H1 (cell line): Measurements from ENCODE around the gene CTNND2. TPM values are rescaled to one million over a fixed set of nuclear protein-coding genes. Genes with fewer than 3 reads are reported as not detected.

Experiments
- CTCF ChIA-PET: fragments of 300-600 bp; sonication (Branson Sonifier 250); formaldehyde crosslinking; loops from one replicate; lab custom pipeline; 2021; ENCODE audit not compliant: partially characterized antibody; lab: Charles Lee
- POLR2A ChIA-PET: fragments of 300-600 bp; sonication (Branson Sonifier 250); formaldehyde crosslinking; loops from one replicate; lab custom pipeline; 2021; ENCODE audit warnings: inconsistent platforms; ENCODE audit not compliant: partially characterized antibody; lab: Charles Lee
- DNase-seq, 2 experiments: peaks; one replicate each; pipeline versions ENCODE4 v3.0.0 to v3.0.0-alpha.2; 2010 to 2022; ENCODE audit warnings: low spot score in 2 of 2, low read depth in 1 of 2, mixed read lengths in 1 of 2
- FAIRE-seq: peaks from 2 replicates; lab custom pipeline; 2011; peaks lifted over from hg19 to GRCh38; lab: Jason Lieb, UNC
- H2AFZ ChIP-seq: 2 replicates; pipeline ENCODE4 v1.8.1; 2012; ENCODE audit warnings: low read length, inconsistent platforms
- H2AK5ac ChIP-seq: 2 replicates; pipeline ENCODE4 v1.6.1; 2013; ENCODE audit warnings: low read depth, low read length
- H2BK120ac ChIP-seq: replicated peaks from 2 replicates; pipeline ENCODE3; 2013; ENCODE audit warnings: low read depth, low read length, inconsistent platforms
- H2BK12ac ChIP-seq: 2 replicates; pipeline ENCODE4 v1.6.1; 2013; ENCODE audit warnings: low read depth, low read length
- H2BK15ac ChIP-seq: 2 replicates; pipeline ENCODE4 v1.6.1; 2013; ENCODE audit warnings: low read length
- H2BK20ac ChIP-seq: 2 replicates; pipeline ENCODE4 v1.6.1; 2013; ENCODE audit warnings: low read length
- H2BK5ac ChIP-seq: 2 replicates; pipeline ENCODE4 v1.6.1; 2013; ENCODE audit warnings: low read depth, low read length
- H3K14ac ChIP-seq: 2 replicates; pipeline ENCODE4 v1.6.1; 2013; ENCODE audit warnings: inconsistent platforms; ENCODE audit not compliant: insufficient read length
- H3K18ac ChIP-seq: 2 replicates; pipeline ENCODE4 v1.6.1; 2013; ENCODE audit warnings: low read length; ENCODE audit errors: extremely low read depth
- H3K23ac ChIP-seq: 2 replicates; pipeline ENCODE4 v1.6.1; 2013; ENCODE audit warnings: inconsistent platforms; ENCODE audit not compliant: insufficient read length
- H3K23me2 ChIP-seq: 2 replicates; pipeline ENCODE4 v1.6.1; 2013; ENCODE audit warnings: low read depth, low read length
- H3K27ac ChIP-seq: 2 replicates; pipeline ENCODE4 v1.6.1; 2011; ENCODE audit warnings: low read depth, low read length, inconsistent platforms
- H3K27me3 ChIP-seq, 4 experiments: replicated peaks in 1 of 4; 1 replicate in 1 of 4; 2 replicates in 3 of 4; pipeline versions ENCODE4 v1.6.1 to v1.8.1; 2011 to 2013; ENCODE audit warnings: low read length in 3 of 4, mild to moderate bottlenecking in 3 of 4, inconsistent platforms in 2 of 4, mixed read lengths in 2 of 4, moderate library complexity in 1 of 4; ENCODE audit not compliant: control insufficient read depth in 3 of 4, insufficient read depth in 3 of 4; ENCODE audit errors: extremely low read depth in 1 of 4
- H3K36me3 ChIP-seq, 4 experiments: 2 replicates each; pipeline versions ENCODE4 v1.6.1 to v1.8.1; 2011 to 2013; ENCODE audit warnings: mild to moderate bottlenecking in 4 of 4, low read length in 3 of 4, moderate library complexity in 2 of 4, control low read depth in 1 of 4, inconsistent platforms in 1 of 4; ENCODE audit not compliant: insufficient read depth in 4 of 4, control insufficient read depth in 2 of 4
- H3K4ac ChIP-seq: replicated peaks from 2 replicates; pipeline ENCODE3; 2013; ENCODE audit warnings: low read length, low read depth, mixed read lengths, inconsistent platforms; ENCODE audit not compliant: insufficient read length
- H3K4me1 ChIP-seq, 4 experiments: replicated peaks in 1 of 4; 1 replicate in 1 of 4; 2 replicates in 3 of 4; pipeline versions ENCODE4 v1.6.1 to v1.8.1; 2011 to 2013; ENCODE audit warnings: low read length in 3 of 4, inconsistent platforms in 2 of 4, mixed read lengths in 1 of 4; ENCODE audit not compliant: insufficient read depth in 4 of 4, control insufficient read depth in 3 of 4
- H3K4me2 ChIP-seq, 2 experiments: 2 replicates each; pipeline versions ENCODE4 v1.6.1 to v1.8.1; 2011 to 2013; ENCODE audit warnings: low read depth in 2 of 2, low read length in 2 of 2, control low read depth in 1 of 2, inconsistent platforms in 1 of 2, mild to moderate bottlenecking in 1 of 2; ENCODE audit not compliant: insufficient read depth in 1 of 2
- H3K4me3 ChIP-seq, 4 experiments: fragments of 200-600, 300-600 bp in 1 of 4; sonication (generic), shearing (Covaris generic), sonication (Bioruptor Twin) in 1 of 4; 2 replicates each; pipeline versions ENCODE4 v1.5.1 to v1.8.1; 2011 to 2016; ENCODE audit warnings: low read length in 4 of 4, low read depth in 3 of 4, control low read depth in 2 of 4, inconsistent platforms in 2 of 4, mild to moderate bottlenecking in 2 of 4, mixed read lengths in 1 of 4, moderate library complexity in 1 of 4; ENCODE audit not compliant: insufficient read depth in 2 of 4; ENCODE audit errors: extremely low read depth in 1 of 4
- H3K56ac ChIP-seq: replicated peaks from 2 replicates; pipeline ENCODE3; 2013; ENCODE audit warnings: low read depth, mild to moderate bottlenecking, mixed read lengths, low read length, inconsistent platforms; ENCODE audit not compliant: insufficient read length
- H3K79me1 ChIP-seq: 2 replicates; pipeline ENCODE4 v1.6.1; 2013; ENCODE audit warnings: low read depth, low read length, control low read depth
- H3K79me2 ChIP-seq, 2 experiments: 2 replicates each; pipeline versions ENCODE4 v1.6.1 to v1.8.1; 2012 to 2013; ENCODE audit warnings: low read length in 2 of 2, mild to moderate bottlenecking in 2 of 2, inconsistent platforms in 1 of 2; ENCODE audit not compliant: insufficient read depth in 2 of 2, control insufficient read depth in 1 of 2
- H3K9ac ChIP-seq, 4 experiments: replicated peaks in 1 of 4; 1 replicate in 1 of 4; 2 replicates in 3 of 4; pipeline versions ENCODE4 v1.6.1 to v1.8.1; 2011 to 2013; ENCODE audit warnings: low read depth in 3 of 4, low read length in 3 of 4, control low read depth in 2 of 4, mild to moderate bottlenecking in 2 of 4, moderate library complexity in 2 of 4, inconsistent platforms in 1 of 4; ENCODE audit errors: extremely low read depth in 1 of 4
- H3K9me3 ChIP-seq, 2 experiments: 2 replicates each; pipeline versions ENCODE4 v1.6.1 to v1.8.1; 2012 to 2013; ENCODE audit warnings: mild to moderate bottlenecking in 2 of 2, moderate library complexity in 2 of 2, control low read depth in 1 of 2, inconsistent platforms in 1 of 2, low read depth in 1 of 2, low read length in 1 of 2, mixed read lengths in 1 of 2; ENCODE audit not compliant: insufficient read depth in 2 of 2
- H4K20me1 ChIP-seq, 2 experiments: replicated peaks in 1 of 2; 2 replicates each; pipeline versions ENCODE3 to v1.8.1; 2011 to 2013; ENCODE audit warnings: inconsistent platforms in 2 of 2, low read length in 2 of 2, mild to moderate bottlenecking in 1 of 2; ENCODE audit not compliant: insufficient read depth in 2 of 2, control insufficient read depth in 1 of 2
- H4K5ac ChIP-seq: 2 replicates; pipeline ENCODE4 v1.6.1; 2013; ENCODE audit warnings: low read length, low read depth, mixed read lengths, inconsistent platforms; ENCODE audit not compliant: insufficient read length
- H4K8ac ChIP-seq: 2 replicates; pipeline ENCODE4 v1.8.0; 2013; ENCODE audit warnings: mild to moderate bottlenecking, moderate library complexity, low read length, inconsistent platforms; ENCODE audit not compliant: insufficient read depth; ENCODE audit errors: extremely low read depth
- H4K91ac ChIP-seq: replicated peaks from 2 replicates; pipeline ENCODE3; 2013; ENCODE audit warnings: low read length, mixed read lengths, inconsistent platforms; ENCODE audit not compliant: insufficient read length
- EP300 ChIP-seq, 2 experiments: IDR thresholded peaks; 1 replicate in 1 of 2; 2 replicates in 1 of 2; pipeline ENCODE4 v1.6.1; 2011 to 2012; ENCODE audit warnings: low read depth in 2 of 2, low read length in 2 of 2, mild to moderate bottlenecking in 2 of 2, borderline replicate concordance in 1 of 2, inconsistent platforms in 1 of 2, moderate library complexity in 1 of 2
- HDAC2 ChIP-seq, 2 experiments: fragments of 300-600 bp in 1 of 2; sonication (generic) in 1 of 2; IDR thresholded peaks; 2 replicates each; pipeline ENCODE4 v1.6.1; 2011 to 2012; ENCODE audit warnings: low read depth in 2 of 2, low read length in 2 of 2, mild to moderate bottlenecking in 2 of 2, moderate library complexity in 2 of 2, borderline replicate concordance in 1 of 2, inconsistent platforms in 1 of 2
- JUN ChIP-seq: IDR thresholded peaks from 2 replicates; pipeline ENCODE4 v1.6.1; 2011; ENCODE audit warnings: low read depth, mild to moderate bottlenecking, improper control_type of control experiment, low read length
- KDM5A ChIP-seq: fragments of 200-600 bp; IDR thresholded peaks from 2 replicates; pipeline ENCODE4 v1.7.1; 2012; ENCODE audit warnings: mild to moderate bottlenecking, low read length, inconsistent platforms, mixed read lengths
- POU5F1 ChIP-seq: IDR thresholded peaks from 2 replicates; pipeline ENCODE4 v1.6.1; 2011; ENCODE audit warnings: low read depth, mild to moderate bottlenecking, low read length, moderate library complexity
- SP2 ChIP-seq: IDR thresholded peaks from 2 replicates; pipeline ENCODE4 v1.6.1; 2012; ENCODE audit warnings: mild to moderate bottlenecking, low read length, inconsistent platforms
- WGBS, 2 experiments: shearing (Covaris generic) in 1 of 2; methylation state at CpG; one replicate each; pipeline versions ENCODE4 v1.1.6 to v1.1.7; 2013 to 2015; ENCODE audit warnings: low lambda C conversion rate in 2 of 2, mixed read lengths in 2 of 2, inconsistent platforms in 1 of 2, low coverage in 1 of 2, missing lambda C conversion rate in 1 of 2; ENCODE audit not compliant: insufficient replicate concordance in 2 of 2, insufficient coverage in 1 of 2, insufficient read length in 1 of 2; ENCODE audit errors: extremely low coverage in 1 of 2, missing lambda C conversion rate in 1 of 2; 5-methylcytosine and 5-hydroxymethylcytosine counted together
- polyA plus RNA-seq, 7 experiments: library from polyadenylated mRNA; depleted of rRNA in 3 of 7; stranded (reverse) in 5 of 7; unstranded in 2 of 7; fragments of >200 nt in 5 of 7; fragments of 200-250 nt in 2 of 7; gene quantifications; 1 replicate in 5 of 7; 2 replicates in 1 of 7; 4 replicates in 1 of 7; pipeline versions ENCODE4 v1.2.1 to v1.2.3, GENCODE V29; 2011 to 2013; ENCODE audit warnings: missing spikeins in 2 of 7, mixed read lengths in 2 of 7
- total RNA-seq: library from RNA; stranded (reverse); fragmentation: NEBNext Ultra II Directional; extraction: Animal tissue kit (Norgen Biotek cat#: 25700); gene quantifications from 2 replicates; pipeline ENCODE4 v1.2.1, GENCODE V29; 2021
- TF ChIP-seq, protein P1 (sequence below): IDR thresholded peaks from 2 replicates; pipeline ENCODE4 v1.6.1; 2011; ENCODE audit warnings: low read length, improper control_type of control experiment
- TF ChIP-seq, protein P2 (sequence below), 3 experiments: IDR thresholded peaks; 1 replicate in 2 of 3; 2 replicates in 1 of 3; pipeline versions ENCODE4 v1.5.1 to v1.6.1; 2011; ENCODE audit warnings: low read length in 3 of 3, mild to moderate bottlenecking in 3 of 3, inconsistent platforms in 2 of 3, low read depth in 1 of 3, moderate library complexity in 1 of 3; ENCODE audit not compliant: insufficient read depth in 1 of 3; ENCODE audit errors: control extremely low read depth in 1 of 3

CTNND2 gene
- total and polyA plus RNA-seq, 2 of the 8 experiments (the other 6 are each of a cell fraction or from before 2014, with no cell fraction given): 7.4 to 14.2 TPM

DNA sequence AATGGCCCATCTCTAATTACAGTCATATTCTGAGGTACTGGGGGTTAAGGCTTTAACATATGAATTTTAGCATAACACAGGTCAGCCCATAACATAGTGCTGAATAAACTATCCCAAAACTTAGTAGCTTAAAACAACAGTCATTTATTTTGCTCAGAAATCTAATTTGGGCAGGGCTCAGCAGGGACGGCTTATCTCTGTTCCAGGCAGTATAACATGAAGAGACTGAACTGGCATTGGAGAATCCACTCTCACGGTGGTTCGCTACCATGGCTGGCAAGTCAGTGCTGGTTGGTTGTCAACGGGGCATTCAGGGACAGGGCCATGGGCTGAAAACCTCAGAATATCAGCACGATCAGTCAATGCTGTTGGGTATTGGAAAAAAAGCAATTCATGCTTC lies 622.4 kb downstream of the CTNND2 start:
- Histone ChIP-seq H3K23me2 (no peaks in the 10 kb centered on the region), H3K14ac (no peak overlapping the region), H3K27ac (no peak overlapping the region), H3K4ac (no peak overlapping the region), H2AFZ (no peak overlapping the region), H4K8ac (no peak overlapping the region), H2AK5ac (no peak overlapping the region), H3K36me3 (no peaks in the 10 kb centered on the region), H3K9ac (no peak overlapping the region), H3K27me3 (no peaks in the 10 kb centered on the region), H2BK120ac (no peak overlapping the region), H4K91ac (no peak overlapping the region), H2BK5ac (no peak overlapping the region), H3K4me3 (no peak overlapping the region), H3K23ac (no peak overlapping the region), H3K56ac (no peak overlapping the region), H4K5ac (no peak overlapping the region), H2BK15ac (no peak overlapping the region), H3K9me3 (peaks cover 3 to 14% of the 10 kb centered on the region in 2 experiments; a peak in 3 of 4 replicates), H3K4me2 (no peak overlapping the region), H3K18ac (no peak overlapping the region), H4K20me1 (no peaks in the 10 kb centered on the region), H3K4me1 (no peaks in the 10 kb centered on the region), H2BK20ac (no peak overlapping the region), H2BK12ac (no peak overlapping the region), H3K79me2 (no peaks in the 10 kb centered on the region), H3K79me1 (no peaks in the 10 kb centered on the region)
- 97% methylated on average over 5 of the region's 5 CpGs; no CpG with 5 or more reads in 1 of the 2 experiments for WGBS, 2 experiments
- POLR2A ChIA-PET: no interaction called here
- CTCF ChIA-PET: interaction anchor here (2.9 kb wide), 1 partner anchor 14 kb away, joined by 14 read pairs; no protein-coding TSS in a partner anchor
- TF ChIP-seq POU5F1 (no peak), KDM5A (no peak), JUN (no peak), SP2 (no peak), EP300 (IDR thresholded peaks at IDR 0.05; ENCODE audit: borderline replicate concordance in 1 of 2, low read depth in 2 of 2, low read length in 2 of 2) (no peak), HDAC2 (IDR thresholded peaks at IDR 0.05; ENCODE audit: borderline replicate concordance in 1 of 2, low read depth in 2 of 2, low read length in 2 of 2) (no peak)
- TF ChIP-seq, protein P1, sequence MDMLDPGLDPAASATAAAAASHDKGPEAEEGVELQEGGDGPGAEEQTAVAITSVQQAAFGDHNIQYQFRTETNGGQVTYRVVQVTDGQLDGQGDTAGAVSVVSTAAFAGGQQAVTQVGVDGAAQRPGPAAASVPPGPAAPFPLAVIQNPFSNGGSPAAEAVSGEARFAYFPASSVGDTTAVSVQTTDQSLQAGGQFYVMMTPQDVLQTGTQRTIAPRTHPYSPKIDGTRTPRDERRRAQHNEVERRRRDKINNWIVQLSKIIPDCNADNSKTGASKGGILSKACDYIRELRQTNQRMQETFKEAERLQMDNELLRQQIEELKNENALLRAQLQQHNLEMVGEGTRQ: no peak
- TF ChIP-seq, protein P2, sequence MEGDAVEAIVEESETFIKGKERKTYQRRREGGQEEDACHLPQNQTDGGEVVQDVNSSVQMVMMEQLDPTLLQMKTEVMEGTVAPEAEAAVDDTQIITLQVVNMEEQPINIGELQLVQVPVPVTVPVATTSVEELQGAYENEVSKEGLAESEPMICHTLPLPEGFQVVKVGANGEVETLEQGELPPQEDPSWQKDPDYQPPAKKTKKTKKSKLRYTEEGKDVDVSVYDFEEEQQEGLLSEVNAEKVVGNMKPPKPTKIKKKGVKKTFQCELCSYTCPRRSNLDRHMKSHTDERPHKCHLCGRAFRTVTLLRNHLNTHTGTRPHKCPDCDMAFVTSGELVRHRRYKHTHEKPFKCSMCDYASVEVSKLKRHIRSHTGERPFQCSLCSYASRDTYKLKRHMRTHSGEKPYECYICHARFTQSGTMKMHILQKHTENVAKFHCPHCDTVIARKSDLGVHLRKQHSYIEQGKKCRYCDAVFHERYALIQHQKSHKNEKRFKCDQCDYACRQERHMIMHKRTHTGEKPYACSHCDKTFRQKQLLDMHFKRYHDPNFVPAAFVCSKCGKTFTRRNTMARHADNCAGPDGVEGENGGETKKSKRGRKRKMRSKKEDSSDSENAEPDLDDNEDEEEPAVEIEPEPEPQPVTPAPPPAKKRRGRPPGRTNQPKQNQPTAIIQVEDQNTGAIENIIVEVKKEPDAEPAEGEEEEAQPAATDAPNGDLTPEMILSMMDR (IDR thresholded peaks at IDR 0.05; ENCODE audit: control extremely low read depth in 1 of 3, insufficient read depth in 1 of 3, low read depth in 1 of 3, low read length in 3 of 3): no peak
- no peak for FAIRE-seq
- no peak for DNase-seq
